PFSK-1 (cell line): ENCODE results near the gene NLGN2.

Experiments used
- FOXP2 ChIP-seq: optimal IDR thresholded peaks from 2 replicates; pipeline ENCODE3; 2011; ENCODE audit warnings: borderline replicate concordance, control low read depth, inconsistent platforms; ENCODE audit not compliant: insufficient read depth; ENCODE audit errors: extremely low read length, extremely low read depth
- POLR2AphosphoS5 ChIP-seq: IDR thresholded peaks from 2 replicates; pipeline ENCODE4 v1.6.1; 2012; ENCODE audit warnings: low read depth, mild to moderate bottlenecking, control low read depth, low read length, moderate library complexity
- SIN3A ChIP-seq: IDR thresholded peaks from 2 replicates; pipeline ENCODE4 v1.6.1; 2012; ENCODE audit warnings: mild to moderate bottlenecking, low read length, moderate library complexity, borderline replicate concordance; ENCODE audit not compliant: insufficient read depth
- TAF1 ChIP-seq: IDR thresholded peaks from 2 replicates; pipeline ENCODE4 v1.6.1; 2012; ENCODE audit warnings: low read length, control low read depth, borderline replicate concordance; ENCODE audit not compliant: insufficient read depth
- TF ChIP-seq, protein P1 (sequence below), 2 experiments: IDR thresholded peaks; 2 replicates each; pipeline versions ENCODE4 v1.6.1 to v1.8.0; 2011 to 2012; ENCODE audit warnings: low read depth in 2 of 2, low read length in 2 of 2, control low read depth in 1 of 2, inconsistent platforms in 1 of 2, mild to moderate bottlenecking in 1 of 2, moderate library complexity in 1 of 2; ENCODE audit not compliant: insufficient read depth in 1 of 2

DNA sequence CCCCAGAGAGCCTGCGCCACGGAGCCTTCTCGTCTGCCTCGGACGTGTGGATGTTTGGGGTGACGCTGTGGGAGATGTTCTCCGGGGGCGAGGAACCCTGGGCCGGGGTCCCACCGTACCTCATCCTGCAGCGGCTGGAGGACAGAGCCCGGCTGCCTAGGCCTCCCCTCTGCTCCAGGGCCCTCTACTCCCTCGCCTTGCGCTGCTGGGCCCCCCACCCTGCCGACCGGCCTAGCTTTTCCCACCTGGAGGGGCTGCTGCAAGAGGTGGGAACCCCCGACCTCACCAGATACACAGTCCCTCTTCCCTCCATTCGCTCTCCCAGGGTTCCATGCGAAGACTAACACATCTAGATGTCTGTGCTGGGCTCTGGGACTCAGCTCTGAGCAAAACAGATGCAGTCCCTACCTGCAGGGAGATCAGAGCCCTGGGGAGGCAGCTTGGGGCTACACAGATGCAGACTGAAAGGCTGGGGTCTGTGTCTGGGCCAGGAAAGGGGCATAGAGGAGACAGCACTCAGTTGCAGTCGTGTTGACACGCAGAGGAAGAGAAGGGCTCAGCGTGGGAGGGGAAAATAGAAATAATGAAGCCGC lies 23.1 kb upstream of the NLGN2 start:
- no peak for TF ChIP-seq TAF1
- TF ChIP-seq POLR2AphosphoS5 = no peak
- TF ChIP-seq, protein P1, sequence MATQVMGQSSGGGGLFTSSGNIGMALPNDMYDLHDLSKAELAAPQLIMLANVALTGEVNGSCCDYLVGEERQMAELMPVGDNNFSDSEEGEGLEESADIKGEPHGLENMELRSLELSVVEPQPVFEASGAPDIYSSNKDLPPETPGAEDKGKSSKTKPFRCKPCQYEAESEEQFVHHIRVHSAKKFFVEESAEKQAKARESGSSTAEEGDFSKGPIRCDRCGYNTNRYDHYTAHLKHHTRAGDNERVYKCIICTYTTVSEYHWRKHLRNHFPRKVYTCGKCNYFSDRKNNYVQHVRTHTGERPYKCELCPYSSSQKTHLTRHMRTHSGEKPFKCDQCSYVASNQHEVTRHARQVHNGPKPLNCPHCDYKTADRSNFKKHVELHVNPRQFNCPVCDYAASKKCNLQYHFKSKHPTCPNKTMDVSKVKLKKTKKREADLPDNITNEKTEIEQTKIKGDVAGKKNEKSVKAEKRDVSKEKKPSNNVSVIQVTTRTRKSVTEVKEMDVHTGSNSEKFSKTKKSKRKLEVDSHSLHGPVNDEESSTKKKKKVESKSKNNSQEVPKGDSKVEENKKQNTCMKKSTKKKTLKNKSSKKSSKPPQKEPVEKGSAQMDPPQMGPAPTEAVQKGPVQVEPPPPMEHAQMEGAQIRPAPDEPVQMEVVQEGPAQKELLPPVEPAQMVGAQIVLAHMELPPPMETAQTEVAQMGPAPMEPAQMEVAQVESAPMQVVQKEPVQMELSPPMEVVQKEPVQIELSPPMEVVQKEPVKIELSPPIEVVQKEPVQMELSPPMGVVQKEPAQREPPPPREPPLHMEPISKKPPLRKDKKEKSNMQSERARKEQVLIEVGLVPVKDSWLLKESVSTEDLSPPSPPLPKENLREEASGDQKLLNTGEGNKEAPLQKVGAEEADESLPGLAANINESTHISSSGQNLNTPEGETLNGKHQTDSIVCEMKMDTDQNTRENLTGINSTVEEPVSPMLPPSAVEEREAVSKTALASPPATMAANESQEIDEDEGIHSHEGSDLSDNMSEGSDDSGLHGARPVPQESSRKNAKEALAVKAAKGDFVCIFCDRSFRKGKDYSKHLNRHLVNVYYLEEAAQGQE (IDR thresholded peaks at IDR 0.05; ENCODE audit: insufficient read depth in 1 of 2, low read depth in 2 of 2, low read length in 2 of 2) = no peak
- no peak for TF ChIP-seq SIN3A
- no peak for TF ChIP-seq FOXP2
